ENCODE results near the gene BACH2. TPM values are rescaled to one million over a fixed set of nuclear protein-coding genes. Genes with fewer than 3 reads are reported as not detected.

Gene BACH2
- total and polyA plus RNA-seq, 2 of the 8 experiments (the other 6 are each of a cell fraction or from before 2014, with no cell fraction given) = 1.9 to 5.9 TPM

DNA sequence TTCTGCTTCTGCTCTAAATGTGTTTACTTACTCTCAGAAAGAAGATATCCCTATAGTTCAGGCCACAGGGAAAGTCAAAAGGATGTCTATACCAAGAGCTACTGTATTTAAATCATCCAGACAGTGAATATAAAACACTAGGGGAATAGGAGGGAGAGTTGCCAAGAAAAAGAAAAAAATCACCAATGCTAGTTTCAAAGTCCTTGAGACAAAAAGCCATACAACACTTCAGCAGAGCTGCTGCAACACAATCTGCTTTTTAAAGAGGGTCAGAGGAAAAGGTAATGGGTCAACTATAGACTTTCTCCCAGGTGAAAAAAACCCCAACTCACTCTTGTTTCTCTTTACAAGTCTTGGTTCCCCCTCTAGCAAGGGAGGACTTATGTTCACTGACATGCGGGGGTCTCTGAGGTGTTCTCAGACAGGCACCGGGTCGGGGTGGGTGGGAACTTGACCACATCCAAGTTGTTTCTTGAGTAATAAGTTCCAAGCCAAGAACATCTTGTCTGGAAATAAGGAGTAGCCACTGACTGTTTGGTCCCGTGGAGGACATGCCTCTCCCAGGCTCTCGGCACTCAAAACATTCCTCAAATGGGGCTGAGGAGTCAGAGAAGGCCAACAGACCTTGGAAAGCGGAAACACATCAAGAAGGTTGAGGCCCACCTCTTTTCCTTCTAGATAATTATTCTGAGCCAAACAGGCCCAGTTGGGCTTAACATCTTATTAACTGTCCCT, 354.7 kb downstream of the BACH2 start:
- Histone ChIP-seq H3K4me1 (replicated peaks in 1 of 4; ENCODE audit: control insufficient read depth in 3 of 4, insufficient read depth in 4 of 4, low read length in 3 of 4) (no peaks in the 10 kb centered on the region; a peak in 2 of 7 replicates), H3K56ac (replicated peaks; ENCODE audit: insufficient read length, low read depth, low read length) (no peak overlapping the region), H3K9ac (replicated peaks in 1 of 4; ENCODE audit: extremely low read depth in 1 of 4, low read depth in 3 of 4, low read length in 3 of 4) (no peak overlapping the region), H2BK12ac (ENCODE audit: low read depth, low read length) (no peak overlapping the region), H3K14ac (ENCODE audit: insufficient read length) (no peak overlapping the region), H3K79me1 (ENCODE audit: low read depth, low read length) (no peaks in the 10 kb centered on the region), H3K4me2 (ENCODE audit: insufficient read depth in 1 of 2, low read depth in 2 of 2, low read length in 2 of 2) (no peak overlapping the region), H2AFZ (ENCODE audit: low read length) (no peak overlapping the region), H3K9me3 (ENCODE audit: insufficient read depth in 2 of 2, low read depth in 1 of 2, low read length in 1 of 2) (no peaks in the 10 kb centered on the region), H4K5ac (ENCODE audit: insufficient read length, low read depth, low read length) (no peak overlapping the region), H4K20me1 (replicated peaks in 1 of 2; ENCODE audit: control insufficient read depth in 1 of 2, insufficient read depth in 2 of 2, low read length in 2 of 2) (no peaks in the 10 kb centered on the region), H3K36me3 (ENCODE audit: control insufficient read depth in 2 of 4, insufficient read depth in 4 of 4, low read length in 3 of 4) (no peaks in the 10 kb centered on the region), H3K18ac (ENCODE audit: extremely low read depth, low read length) (no peak overlapping the region), H3K79me2 (ENCODE audit: control insufficient read depth in 1 of 2, insufficient read depth in 2 of 2, low read length in 2 of 2) (no peaks in the 10 kb centered on the region), H2BK15ac (ENCODE audit: low read length) (no peak overlapping the region), H2BK20ac (ENCODE audit: low read length) (no peak overlapping the region), H3K27ac (ENCODE audit: low read depth, low read length) (no peak overlapping the region), H4K91ac (replicated peaks; ENCODE audit: insufficient read length, low read length) (no peak overlapping the region), H2BK120ac (replicated peaks; ENCODE audit: low read depth, low read length) (no peak overlapping the region), H3K4me3 (ENCODE audit: extremely low read depth in 1 of 4, insufficient read depth in 2 of 4, low read depth in 3 of 4, low read length in 4 of 4) (no peak overlapping the region), H3K27me3 (replicated peaks in 1 of 4; ENCODE audit: control insufficient read depth in 3 of 4, extremely low read depth in 1 of 4, insufficient read depth in 3 of 4, low read length in 3 of 4) (no peaks in the 10 kb centered on the region), H4K8ac (ENCODE audit: extremely low read depth, insufficient read depth, low read length) (no peak overlapping the region; the same call in 1 of the 2 replicates), H3K4ac (replicated peaks; ENCODE audit: insufficient read length, low read depth, low read length) (no peak overlapping the region), H3K23me2 (ENCODE audit: low read depth, low read length) (no peaks in the 10 kb centered on the region), H2BK5ac (ENCODE audit: low read depth, low read length) (no peak overlapping the region), H3K23ac (ENCODE audit: insufficient read length) (no peak overlapping the region), H2AK5ac (ENCODE audit: low read depth, low read length) (no peak overlapping the region)
- POLR2A ChIA-PET (ENCODE audit: partially characterized antibody) = no interaction called here
- DNase-seq (ENCODE audit: low read depth in 1 of 2, low spot score in 2 of 2) = no peak
- TF ChIP-seq SAP30 (IDR thresholded peaks at IDR 0.05; ENCODE audit: insufficient read depth, insufficient replicate concordance, low read length) (no peak), EP300 (IDR thresholded peaks at IDR 0.05; ENCODE audit: borderline replicate concordance in 1 of 2, low read depth in 2 of 2, low read length in 2 of 2) (no peak)
- WGBS, 2 experiments (ENCODE audit: extremely low coverage in 1 of 2, insufficient coverage in 1 of 2, insufficient read length in 1 of 2, insufficient replicate concordance in 2 of 2, low coverage in 1 of 2, low lambda C conversion rate in 2 of 2, missing lambda C conversion rate in 1 of 2) = 95% methylated on average over 6 of the region's 6 CpGs; no CpG with 5 or more reads in 1 of the 2 experiments
- no peak for FAIRE-seq
- CTCF ChIA-PET (ENCODE audit: partially characterized antibody) = interaction anchor here (0.8 to 6.3 kb wide), 25 partner anchors 8 to 537 kb away, joined by 3 to 71 read pairs (median 6); no protein-coding TSS in a partner anchor
